Measurements from ENCODE around the gene EYS.
"Not testable (repeated sequence)": the region's sequence is repeated elsewhere in the genome, so short reads cannot be mapped to it uniquely, and the experiment has no call there.

EYS gene

DNA sequence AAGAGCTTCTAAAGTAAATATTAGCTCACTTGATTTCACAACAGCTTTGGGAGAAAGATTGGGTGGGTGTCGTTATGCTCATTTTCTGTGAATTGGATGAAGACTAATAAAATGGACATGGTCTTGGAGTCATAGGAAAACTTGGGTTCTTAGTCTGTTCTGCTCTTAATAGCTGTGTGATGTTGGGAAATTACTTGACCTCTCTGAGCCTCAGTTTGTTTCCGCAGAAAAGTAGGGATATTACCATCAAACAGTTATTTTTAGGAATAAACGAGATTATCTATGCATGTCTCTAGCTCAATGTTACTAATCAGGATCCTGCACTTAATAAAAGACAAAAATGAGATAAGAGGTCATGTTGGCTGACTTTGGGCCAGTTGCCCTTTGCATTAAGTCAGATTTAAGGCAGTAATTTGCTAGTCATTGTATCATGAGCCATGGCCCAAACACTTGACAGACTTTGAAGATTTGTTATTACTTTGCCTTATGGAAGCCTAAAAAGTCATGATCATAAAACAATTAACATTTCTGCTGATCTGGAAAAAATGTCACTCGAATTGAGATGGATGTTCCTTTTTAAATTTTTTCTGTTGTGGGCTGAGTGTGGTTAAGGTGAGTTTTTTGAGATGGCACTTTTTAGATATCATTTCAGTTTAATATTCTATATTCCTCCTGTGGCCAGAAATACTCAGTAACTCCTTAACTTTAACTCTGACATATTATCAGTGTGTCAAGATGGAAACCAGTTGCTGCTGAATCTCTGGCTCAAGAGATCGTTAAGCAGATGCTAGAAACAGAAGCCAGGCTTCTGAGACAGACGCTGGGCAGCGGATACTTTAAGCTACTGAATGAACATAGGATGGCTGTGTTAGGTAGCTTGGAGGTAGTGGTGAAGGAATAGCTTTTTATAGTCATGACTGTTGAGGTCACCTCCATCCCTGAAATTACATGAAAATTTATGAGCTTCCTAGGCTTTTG is 1779.8 kb downstream of the EYS start:
- DNase-seq: no peak

DNA sequence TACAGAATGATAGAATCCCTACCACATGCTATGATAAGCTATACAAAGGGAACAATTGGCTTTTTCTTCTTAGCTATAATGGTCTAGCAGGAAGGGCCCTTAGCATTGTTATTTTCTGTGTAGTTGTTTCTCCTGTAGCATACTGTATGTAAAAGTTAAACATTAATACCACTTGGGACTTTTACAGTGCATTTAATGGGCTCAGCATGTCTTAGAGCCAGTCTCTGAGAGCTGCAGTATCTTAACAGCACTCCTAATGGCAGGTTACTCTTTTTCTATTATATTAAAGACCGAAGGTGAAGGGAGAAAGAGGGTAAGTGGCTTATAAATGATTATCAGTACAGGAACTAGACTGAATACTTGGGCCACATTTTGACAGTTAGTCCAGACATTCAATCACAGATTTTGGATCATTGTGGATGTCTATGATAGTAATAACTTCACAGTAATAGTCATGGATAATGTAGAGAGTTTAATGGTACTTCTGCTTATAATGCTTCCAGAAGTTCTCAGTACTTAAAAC is 1780.7 kb downstream of the EYS start:
- no peak for DNase-seq

DNA sequence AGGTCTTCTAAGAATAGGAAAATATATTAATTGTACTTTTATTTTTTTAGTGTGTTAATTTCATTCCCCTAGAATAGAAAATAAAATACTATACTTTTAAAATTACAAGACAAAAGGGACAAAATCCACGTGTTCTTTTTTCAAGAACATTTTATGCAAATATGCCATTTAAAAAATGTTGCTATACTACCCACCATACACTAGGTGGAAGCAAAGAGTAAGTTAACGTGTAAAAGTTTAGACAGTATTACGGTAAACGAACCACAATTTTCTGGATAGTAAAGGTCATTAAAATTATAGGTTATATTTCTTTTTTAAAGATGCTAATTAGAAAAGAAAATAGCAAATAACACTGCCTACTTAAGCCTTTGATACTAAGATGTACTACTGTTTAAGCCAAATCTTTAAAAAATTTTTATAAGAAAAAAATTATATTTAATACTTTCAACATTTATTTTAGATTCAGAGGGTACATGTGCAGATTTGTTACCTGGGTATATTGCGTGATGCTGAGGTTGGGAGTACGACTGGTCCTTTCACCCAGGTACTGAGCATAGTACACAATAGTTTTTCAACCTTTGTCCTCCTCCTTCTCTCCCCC is 1783.8 kb downstream of the EYS start:
- DNase-seq: no peak

DNA sequence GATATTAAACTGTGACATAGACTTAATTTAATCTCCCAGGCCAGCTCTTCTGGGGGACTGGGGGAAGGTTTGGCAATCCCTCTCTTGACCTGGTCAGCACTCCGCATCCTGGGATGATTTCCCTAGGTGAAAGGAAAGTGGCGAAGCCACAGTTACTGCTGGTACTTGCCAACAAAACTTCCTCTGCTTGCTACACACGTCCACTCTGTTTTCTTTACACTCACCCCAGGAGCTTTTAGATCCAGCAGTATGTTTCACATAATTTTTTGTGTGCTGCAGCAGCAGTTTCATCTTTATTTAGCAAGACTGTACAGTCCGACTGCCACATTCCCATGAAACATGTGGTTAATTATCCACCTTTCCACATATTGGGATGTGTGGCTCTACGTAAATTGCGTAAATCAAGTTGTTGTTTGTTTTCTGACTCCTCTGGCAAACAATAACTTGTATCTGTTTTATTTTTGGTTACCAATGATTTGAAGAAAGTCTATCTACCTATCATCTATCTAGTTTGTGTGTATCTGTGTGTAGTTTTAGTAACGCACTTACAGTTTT is 1787.4 kb downstream of the EYS start:
- DNase-seq: no peak

DNA sequence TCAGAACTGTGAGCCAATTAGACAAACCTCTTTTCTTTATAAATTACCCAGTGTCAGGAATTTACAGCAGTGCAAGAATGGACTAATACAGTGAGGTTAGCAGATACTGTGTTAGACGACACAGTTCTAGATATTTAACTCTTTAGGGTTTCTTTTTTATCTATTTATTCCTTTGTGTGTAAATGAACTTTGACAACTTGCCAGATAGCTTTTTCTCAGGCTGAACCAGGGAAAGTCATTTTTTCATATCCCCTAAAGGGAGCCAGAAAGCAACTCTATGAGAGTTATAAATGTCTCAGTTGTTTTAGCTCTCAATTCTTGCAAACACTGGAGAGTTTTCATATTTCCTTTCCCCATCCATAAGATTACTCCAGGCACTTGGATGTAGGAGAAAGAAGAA is 1794.1 kb downstream of the EYS start:
- no peak for DNase-seq

DNA sequence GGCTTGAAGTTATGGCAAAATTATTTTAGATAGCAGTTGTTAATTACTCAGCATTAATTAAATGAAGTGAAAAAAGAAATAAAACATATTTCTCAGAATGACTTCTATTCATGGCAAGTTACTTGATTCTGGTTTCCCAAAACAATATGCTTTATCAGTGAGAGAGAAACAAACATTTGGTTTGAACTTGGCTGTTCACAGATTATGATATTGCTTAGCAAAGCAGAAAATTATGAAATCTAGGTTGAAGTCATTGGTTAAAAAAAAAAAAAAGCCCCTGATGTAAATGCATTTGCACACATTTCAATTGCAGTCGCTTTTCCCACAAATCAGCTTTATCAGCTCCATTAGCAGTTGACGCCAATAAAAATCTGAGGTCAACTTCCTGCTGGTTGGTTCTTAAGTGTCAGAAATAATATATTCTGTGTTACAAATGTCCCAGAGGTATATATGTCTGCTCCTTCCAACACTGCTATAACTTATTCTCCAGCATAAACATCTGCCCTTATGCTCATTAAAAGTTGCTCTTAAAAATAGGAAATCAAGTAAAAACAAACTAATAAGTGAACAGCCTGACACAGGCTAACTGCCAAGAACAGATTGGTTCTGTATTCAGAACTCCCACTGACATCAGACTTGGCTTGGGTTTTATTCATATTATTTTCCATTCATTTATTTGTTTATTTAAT is 1796.0 kb downstream of the EYS start:
- DNase-seq: no peak

DNA sequence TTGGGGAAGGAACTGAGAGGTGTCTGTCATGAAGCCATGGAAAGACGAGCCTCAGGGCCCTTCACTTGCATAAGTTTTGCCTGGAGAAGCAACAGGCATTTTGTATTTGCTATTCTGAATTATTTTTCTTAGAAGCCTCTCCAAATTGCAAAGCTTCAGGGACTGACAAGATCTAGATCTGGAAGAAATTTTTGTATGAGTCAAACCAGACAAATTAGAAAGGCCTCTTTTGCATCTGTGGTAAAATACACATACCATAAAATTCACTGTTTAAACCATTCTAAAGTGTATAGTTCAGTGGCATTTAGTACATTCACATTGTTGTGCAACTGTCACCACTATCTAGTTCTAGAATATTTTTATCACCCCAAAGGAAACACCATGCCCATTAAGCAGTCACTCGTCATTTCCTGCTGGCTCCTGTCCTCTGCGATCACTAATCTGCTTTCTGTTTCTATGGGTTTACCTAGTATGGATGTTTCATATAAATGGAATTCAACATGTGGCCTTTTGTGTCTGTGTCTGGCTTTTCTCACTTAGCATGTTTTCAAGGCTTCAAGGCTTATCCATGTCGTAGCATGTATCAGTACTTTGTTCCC is 1802.3 kb downstream of the EYS start:
- no peak for DNase-seq

DNA sequence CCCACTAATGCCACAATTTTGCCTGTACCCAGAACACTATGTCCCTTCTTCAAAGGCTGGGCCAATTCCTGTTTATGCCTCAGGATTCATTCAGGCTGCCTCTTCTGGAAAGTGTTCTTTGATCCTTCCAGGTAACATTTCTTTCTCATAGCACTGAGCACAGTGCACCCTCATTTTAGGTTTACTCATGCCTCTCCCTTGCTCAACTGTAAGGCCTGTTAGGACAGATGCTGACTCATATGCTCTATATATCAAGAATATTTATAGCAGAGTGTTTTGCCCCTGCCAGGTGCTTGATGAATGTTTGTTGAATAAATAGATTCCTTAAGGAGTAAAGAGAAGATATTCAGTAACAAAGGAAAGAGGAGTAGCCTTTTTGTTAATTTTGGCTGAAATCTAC is 1807.5 kb downstream of the EYS start:
- no peak for DNase-seq

DNA sequence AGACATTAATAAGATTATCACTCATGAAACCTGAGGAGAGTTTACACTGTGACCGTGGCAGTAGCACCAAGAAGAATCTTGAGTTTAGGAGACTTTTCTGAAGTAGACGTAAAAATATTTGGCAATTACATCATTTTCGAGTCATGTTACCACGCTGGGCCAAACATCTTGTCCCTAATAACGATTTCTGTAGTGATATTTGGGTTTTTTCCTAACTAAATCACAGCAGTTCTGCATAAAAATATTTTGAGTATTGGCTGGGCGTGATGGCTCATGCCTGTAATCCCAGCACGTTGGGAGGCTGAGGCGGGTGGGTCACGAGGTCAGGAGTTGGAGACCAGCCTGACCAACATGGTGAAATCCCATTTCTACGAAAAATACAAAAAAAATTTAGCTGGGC is 1809.1 kb downstream of the EYS start:
- DNase-seq: no peak

DNA sequence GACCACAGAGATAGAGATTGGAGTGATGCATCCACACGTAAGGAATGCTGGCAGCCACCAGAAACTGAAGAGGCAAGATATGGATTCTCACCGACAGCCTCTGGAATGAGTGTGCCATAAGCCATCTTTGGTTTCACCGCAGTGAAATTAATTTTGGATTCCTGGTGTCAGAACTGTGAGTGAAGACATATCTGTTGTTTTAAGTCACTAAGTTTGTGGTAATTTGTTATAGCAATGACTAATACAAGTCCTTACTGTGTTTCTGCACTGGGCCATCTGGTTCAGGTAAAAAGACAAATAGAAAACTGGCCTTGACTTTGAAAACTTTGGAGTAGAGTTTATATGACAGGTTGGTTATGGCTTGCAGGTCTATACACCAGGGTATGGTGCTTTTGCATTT is 1809.6 kb downstream of the EYS start:
- no peak for DNase-seq

DNA sequence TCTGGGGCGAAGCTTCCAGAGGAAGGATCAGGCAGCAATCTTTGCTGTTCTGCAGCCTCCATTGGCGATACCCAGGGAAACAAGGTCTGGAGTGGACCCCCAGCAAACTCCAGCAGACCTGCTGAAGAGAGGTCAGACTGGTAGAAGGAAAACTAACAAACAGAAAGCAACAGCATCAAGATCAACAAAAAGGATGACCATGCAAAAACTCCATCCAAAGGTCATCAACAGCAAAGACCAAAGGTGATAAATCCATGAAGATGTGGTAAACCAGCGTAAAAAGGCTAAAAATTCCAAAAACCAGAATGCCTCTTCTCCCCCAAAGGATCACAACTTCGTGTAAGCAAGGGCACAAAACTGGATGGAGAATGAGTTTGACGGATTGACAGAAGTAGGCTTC is 1818.6 kb downstream of the EYS start:
- DNase-seq: no peak

DNA sequence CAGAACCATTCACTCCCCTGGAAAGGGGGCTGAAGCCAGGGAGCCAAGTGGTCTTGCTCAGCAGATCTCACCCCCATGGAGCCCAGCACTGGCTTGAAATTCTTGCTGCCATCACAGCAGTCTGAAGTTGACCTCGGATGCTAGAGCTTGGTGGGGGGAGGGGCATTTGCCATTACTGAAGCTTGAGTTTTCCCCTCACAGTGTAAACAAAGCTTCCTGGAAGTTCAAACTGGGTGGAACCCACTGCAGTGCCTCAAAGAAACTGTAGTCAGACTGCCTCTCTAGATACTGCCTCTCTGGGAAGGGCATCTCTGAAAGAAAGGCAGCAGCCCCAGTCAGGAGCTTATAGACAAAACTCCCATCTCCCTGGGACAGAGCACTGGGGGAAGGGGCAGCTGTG is 1819.2 kb downstream of the EYS start:
- DNase-seq: not testable (repeated sequence)

DNA sequence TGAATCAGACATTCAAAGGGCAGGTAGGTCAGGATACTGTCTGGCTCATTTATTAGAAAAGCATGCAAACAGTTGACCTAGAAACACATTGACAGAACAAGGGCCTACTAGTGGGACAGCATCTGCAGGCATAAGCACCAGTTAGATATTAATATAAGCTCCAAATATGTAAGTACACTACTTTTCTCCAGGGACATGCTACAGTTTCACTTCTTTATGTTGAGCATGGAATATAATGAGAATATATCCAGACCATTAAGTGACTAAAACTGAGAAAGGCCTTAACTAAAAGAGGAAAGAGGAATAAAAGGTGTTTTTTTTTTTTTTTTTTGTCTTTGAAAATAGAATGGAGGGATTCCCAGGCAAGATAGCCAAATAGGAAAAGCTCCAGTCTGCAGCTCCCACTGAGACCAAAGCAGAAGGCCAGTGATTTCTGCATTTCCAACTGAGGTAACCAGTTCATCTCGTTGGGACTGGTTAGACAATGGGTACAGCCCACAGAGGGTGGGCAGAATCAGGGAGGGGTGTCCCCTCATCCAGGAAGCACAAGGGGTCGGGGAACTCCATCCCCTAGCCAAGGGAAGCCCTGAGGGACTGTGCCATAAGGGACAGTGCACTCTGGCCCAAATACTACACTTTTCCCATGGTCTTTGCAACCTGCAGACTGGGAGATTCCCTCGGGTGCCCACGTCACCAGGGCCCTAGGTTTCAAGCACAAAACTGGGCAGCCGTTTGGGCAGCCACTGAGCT is 1819.8 kb downstream of the EYS start:
- DNase-seq: no peak

DNA sequence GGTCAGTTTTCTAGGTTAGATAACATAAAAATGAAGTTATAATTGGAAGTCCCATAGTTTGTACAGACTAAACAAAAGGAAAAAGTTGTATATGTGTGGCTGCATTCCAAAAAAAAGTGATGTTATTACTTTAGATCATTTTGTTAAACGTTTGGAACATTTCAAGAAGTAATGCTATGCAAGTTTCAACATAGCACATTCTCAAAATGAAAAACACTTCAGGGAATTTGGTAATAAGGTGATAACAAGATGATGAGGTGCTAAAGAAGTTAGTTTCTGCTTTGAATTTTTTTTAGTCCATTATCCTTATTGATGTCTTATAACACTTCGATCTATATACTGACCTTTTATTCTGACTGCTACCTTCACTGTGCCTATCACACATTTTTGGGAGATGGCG is 1820.7 kb downstream of the EYS start:
- DNase-seq: no peak

DNA sequence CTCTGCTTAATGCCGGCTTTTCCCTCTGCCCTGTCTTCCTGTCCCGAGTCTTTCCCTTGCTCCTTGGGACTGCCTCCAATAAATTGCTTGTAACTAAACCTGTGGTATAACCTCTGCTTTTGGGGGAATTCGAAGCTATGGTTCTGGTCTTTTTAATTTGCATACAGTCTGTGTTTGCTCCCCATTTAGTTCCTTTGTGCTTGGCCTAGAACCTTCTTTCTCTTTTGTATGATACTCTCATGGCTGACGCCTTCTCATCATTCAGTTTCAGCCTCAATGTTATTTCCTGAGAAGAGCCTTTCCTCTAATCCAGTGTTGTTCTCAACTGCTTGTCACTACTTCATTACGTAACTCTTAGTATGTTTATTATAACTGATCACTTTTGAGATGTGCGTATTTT is 1823.4 kb downstream of the EYS start:
- no peak for DNase-seq

DNA sequence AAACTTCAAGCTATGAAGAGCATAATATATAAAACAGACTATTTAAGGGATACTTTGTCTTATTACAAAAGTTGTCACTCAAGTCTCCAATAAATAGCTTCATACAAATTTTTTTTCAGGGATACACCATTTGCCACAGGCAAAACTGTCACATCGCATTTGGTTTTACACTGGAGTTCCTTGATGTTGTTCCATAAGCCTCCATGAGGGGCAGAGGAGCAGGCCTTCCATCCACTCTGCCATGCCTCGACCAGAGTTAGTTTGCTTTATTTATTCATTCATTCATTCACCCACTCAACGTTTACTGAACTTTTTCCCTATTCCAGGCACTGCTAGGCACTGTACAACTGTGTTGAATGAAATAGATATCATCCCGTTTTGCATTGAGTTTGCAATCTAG is 1824.8 kb downstream of the EYS start:
- DNase-seq: no peak

DNA sequence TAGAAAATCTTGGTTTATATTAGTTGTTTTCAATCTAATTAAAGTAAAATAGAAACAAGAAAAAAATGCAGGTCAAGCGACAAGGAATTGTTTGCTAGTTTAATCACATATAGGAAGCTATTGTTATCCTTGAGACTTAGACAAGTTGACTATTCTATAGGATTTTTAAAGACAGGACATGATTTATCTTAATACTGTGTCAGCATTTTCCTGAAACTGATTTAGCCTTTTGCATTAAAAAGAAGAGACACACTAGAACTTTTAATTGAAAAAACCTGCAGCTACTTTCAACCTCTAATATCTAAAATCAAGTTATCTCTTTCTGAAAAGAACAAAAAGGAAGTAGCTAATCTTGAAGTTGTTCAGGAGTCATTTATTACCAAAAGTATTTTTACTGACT is 1825.2 kb downstream of the EYS start:
- no peak for DNase-seq

DNA sequence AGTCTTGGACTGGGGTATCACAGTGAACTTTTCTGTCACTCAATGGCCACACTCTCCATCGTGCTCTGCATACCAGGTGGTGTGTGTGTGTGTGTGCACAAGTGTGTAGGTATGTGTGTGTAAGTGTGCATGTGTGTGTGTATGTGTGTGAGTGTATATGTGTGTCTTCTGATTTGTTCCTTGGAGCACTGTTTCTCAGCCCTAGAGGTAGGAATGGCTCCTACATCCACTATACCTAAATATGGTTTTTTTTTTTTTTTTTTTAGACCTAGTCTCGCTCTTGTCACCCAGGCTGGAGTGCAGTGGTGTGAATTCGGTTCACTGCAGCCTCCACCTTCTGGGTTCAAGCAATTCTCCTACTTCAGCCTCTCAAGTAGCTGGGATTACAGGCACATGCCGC is 1834.8 kb downstream of the EYS start:
- no peak for DNase-seq

DNA sequence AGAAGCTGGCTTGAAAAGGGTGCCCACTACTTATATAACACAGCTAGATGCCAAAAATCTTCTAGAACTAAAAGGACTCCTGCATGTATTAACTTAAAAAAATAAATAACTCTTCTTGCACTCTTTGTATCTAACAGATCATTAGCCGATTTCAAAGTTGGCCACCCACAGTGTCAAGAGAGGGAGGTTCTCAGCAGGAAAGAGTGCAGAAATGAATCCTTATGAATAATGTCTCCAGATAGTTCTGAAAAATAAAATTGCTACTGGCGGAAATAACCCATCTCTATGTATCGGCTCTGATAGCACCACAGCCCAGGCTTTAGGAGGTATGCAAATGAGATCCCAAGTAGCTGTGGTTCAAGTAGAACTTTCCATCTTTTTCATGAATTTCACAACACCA is 1838.7 kb downstream of the EYS start:
- no peak for DNase-seq

DNA sequence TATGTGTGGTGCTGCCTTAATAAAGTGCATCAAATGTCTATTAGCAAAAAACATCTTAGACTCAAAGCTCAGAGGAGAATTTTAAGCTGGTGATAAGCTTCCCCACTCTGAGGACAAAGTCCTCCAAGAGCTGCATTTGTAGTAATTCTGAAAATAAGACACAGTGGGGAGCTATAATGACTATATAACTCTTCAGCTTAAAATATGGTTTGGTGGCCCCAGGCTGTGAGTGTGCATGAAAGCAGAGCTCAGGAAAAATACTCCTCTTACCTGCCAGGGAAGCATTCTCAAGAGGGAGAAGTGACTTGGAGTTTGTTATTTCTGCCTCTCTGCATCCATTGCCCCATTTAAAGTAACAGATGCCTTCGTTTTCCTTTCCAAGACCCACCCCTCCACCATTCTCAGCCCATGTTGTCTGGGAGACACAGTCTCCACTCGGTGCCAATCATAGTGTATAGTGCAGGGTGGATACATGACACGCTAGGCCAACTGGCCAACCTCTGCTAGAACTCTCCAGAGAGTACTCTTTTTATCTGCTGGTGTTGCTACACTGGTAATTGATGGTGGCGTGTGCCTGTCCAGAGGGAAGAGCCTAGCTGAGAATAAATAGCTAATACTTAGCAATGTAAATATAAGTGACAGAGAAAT is 1842.2 kb downstream of the EYS start:
- DNase-seq: no peak

DNA sequence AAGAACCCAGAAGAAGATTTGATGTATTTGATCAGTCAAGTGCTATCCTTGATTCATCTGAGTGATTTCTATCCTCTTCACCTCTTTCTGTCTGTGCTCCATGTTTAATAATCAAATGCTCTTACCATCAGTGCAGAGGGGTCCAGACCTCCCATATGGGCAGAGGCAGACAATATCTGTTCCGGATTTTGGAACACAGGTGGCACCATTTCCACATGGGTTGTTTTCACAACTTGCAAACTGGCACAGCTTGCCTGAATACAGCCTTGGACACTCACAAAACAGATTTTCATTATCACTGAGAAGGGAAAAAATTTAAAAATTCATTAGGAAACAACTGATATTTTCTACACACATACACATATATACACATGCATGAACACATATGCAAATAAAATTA is 1843.0 kb downstream of the EYS start:
- no peak for DNase-seq

All from NCI-H187 treated with DMSO at 0.1 percent for 48 hours (cell line).